Measurements from ENCODE around the gene COPS3.

COPS3 gene

GRCh38 chr17:17246879-17247278, 34.2 kb downstream of the COPS3 start:
- FAIRE-seq (no peak), DNase-seq (ENCODE audit: low spot score) (no peak)

- DNase-seq (ENCODE audit: low spot score) (no peak), FAIRE-seq (no peak)
Measured at GRCh38 chr17:17243163-17243562, 37.9 kb downstream of the COPS3 start.

GRCh38 chr17:17242246-17242645, 38.8 kb downstream of the COPS3 start:
- no peak for FAIRE-seq
- no peak for DNase-seq (ENCODE audit: low spot score)

GRCh38 chr17:17241656-17242055, 39.4 kb downstream of the COPS3 start:
- FAIRE-seq (no peak), DNase-seq (ENCODE audit: low spot score) (no peak)

- no peak for DNase-seq (ENCODE audit: low spot score)
Measured at GRCh38 chr17:17239832-17240231, 41.2 kb downstream of the COPS3 start.

GRCh38 chr17:17237026-17237799, 43.8 kb downstream of the COPS3 start, which contains the start of gene FLCN:
Gene FLCN (minus strand): TSS chr17:17237168. CDS start chr17:17228137, 9,031 bp downstream.
- FAIRE-seq (no peak), DNase-seq (ENCODE audit: low spot score) (peak; percentile 69)

More at GRCh38 chr17:17239832-17240231, 41.2 kb downstream of the COPS3 start:
- FAIRE-seq, result no peak

- peak; percentile 29 for DNase-seq (ENCODE audit: low spot score)
Measured at GRCh38 chr17:17236295-17237025, 44.6 kb downstream of the COPS3 start.

GRCh38 chr17:17235212-17236174, 45.6 kb downstream of the COPS3 start:
- FAIRE-seq, result no peak
- peak; percentile 70 for DNase-seq (ENCODE audit: low spot score)

More at GRCh38 chr17:17236295-17237025, 44.6 kb downstream of the COPS3 start:
- no peak for FAIRE-seq

- no peak for DNase-seq (ENCODE audit: low spot score)
- no peak for FAIRE-seq
Measured at GRCh38 chr17:17232303-17232621, 48.8 kb downstream of the COPS3 start.

- DNase-seq (ENCODE audit: low spot score) (no peak), FAIRE-seq (no peak)
Measured at GRCh38 chr17:17231621-17232302, 49.3 kb downstream of the COPS3 start.

- DNase-seq (ENCODE audit: low spot score) (no peak), FAIRE-seq (no peak)
Measured at GRCh38 chr17:17229416-17230384, 51.3 kb downstream of the COPS3 start.

- no peak for FAIRE-seq
- DNase-seq (ENCODE audit: low spot score), result no peak
Measured at GRCh38 chr17:17228521-17229279, 52.3 kb downstream of the COPS3 start.

- DNase-seq (ENCODE audit: low spot score) (no peak), FAIRE-seq (no peak)
Measured at GRCh38 chr17:17227608-17228520, 53.2 kb downstream of the COPS3 start.

- DNase-seq (ENCODE audit: low spot score) (no peak), FAIRE-seq (no peak)
Measured at GRCh38 chr17:17226451-17227265, 54.4 kb downstream of the COPS3 start.

GRCh38 chr17:17225901-17226300, 55.1 kb downstream of the COPS3 start:
- DNase-seq (ENCODE audit: low spot score) (no peak), FAIRE-seq (no peak)

- FAIRE-seq (no peak), DNase-seq (ENCODE audit: low spot score) (no peak)
Measured at GRCh38 chr17:17224137-17224536, 56.9 kb downstream of the COPS3 start.

- no peak for DNase-seq (ENCODE audit: low spot score)
- FAIRE-seq, result no peak
Measured at GRCh38 chr17:17223736-17224135, 57.3 kb downstream of the COPS3 start.
